ENCODE data around the gene CYSRT1.

CYSRT1 gene

GRCh38 chr9:137183980-137184595 lies 40.9 kb upstream of the CYSRT1 start:
- Histone ChIP-seq H3K27me3 (ENCODE audit: control insufficient read depth, insufficient read depth, low read length) (no peaks in the 10 kb centered on the region), H3K9me3 (ENCODE audit: control insufficient read depth, insufficient read depth, low read length) (no peaks in the 10 kb centered on the region), H3K4me3 (ENCODE audit: low read length) (no peak overlapping the region), H3K36me3 (ENCODE audit: control insufficient read depth, insufficient read depth, low read length) (peaks cover 31% of the 10 kb centered on the region), H3K4me1 (ENCODE audit: control insufficient read depth, insufficient read depth, low read length) (no peaks in the 10 kb centered on the region; the same call in 1 of the 2 replicates), H3K27ac (ENCODE audit: low read length) (no peak overlapping the region)
- DNase-seq (ENCODE audit: low read depth, low spot score) = no peak
- no CpG with 5 or more reads among the region's 27 CpGs for whole genome bisulfite sequencing (ENCODE audit: insufficient coverage, insufficient read length)

GRCh38 chr9:137184881-137185660 lies 39.9 kb upstream of the CYSRT1 start:
- WGBS (ENCODE audit: insufficient coverage, insufficient read length) = no CpG with 5 or more reads among the region's 48 CpGs
- no peaks in the 10 kb centered on the region for H3K9me3 ChIP-seq (ENCODE audit: control insufficient read depth, insufficient read depth, low read length)
- no peak overlapping the region for H3K27ac ChIP-seq (ENCODE audit: low read length)
- H3K27me3 ChIP-seq (ENCODE audit: control insufficient read depth, insufficient read depth, low read length) = no peaks in the 10 kb centered on the region
- no peak for DNase-seq (ENCODE audit: low read depth, low spot score)
- peaks cover 31% of the 10 kb centered on the region for H3K36me3 ChIP-seq (ENCODE audit: control insufficient read depth, insufficient read depth, low read length)
- H3K4me1 ChIP-seq (ENCODE audit: control insufficient read depth, insufficient read depth, low read length) = peaks cover 6% of the 10 kb centered on the region; the same call in 1 of the 2 replicates
- no peak overlapping the region for H3K4me3 ChIP-seq (ENCODE audit: low read length)

GRCh38 chr9:137185921-137186320 lies 39.1 kb upstream of the CYSRT1 start:
- H3K27ac ChIP-seq (ENCODE audit: low read length) = no peak overlapping the region
- peaks cover 6% of the 10 kb centered on the region; the same call in 1 of the 2 replicates for H3K4me1 ChIP-seq (ENCODE audit: control insufficient read depth, insufficient read depth, low read length)
- no peak for DNase-seq (ENCODE audit: low read depth, low spot score)
- peaks cover 26% of the 10 kb centered on the region for H3K36me3 ChIP-seq (ENCODE audit: control insufficient read depth, insufficient read depth, low read length)
- H3K4me3 ChIP-seq (ENCODE audit: low read length) = no peak overlapping the region
- no peaks in the 10 kb centered on the region for H3K9me3 ChIP-seq (ENCODE audit: control insufficient read depth, insufficient read depth, low read length)
- H3K27me3 ChIP-seq (ENCODE audit: control insufficient read depth, insufficient read depth, low read length) = no peaks in the 10 kb centered on the region
- WGBS (ENCODE audit: insufficient coverage, insufficient read length) = no CpG with 5 or more reads among the region's 19 CpGs

- Histone ChIP-seq H3K4me3 (ENCODE audit: low read length) (no peak overlapping the region), H3K4me1 (ENCODE audit: control insufficient read depth, insufficient read depth, low read length) (peaks cover 6% of the 10 kb centered on the region; the same call in 1 of the 2 replicates), H3K36me3 (ENCODE audit: control insufficient read depth, insufficient read depth, low read length) (peaks cover 23% of the 10 kb centered on the region), H3K9me3 (ENCODE audit: control insufficient read depth, insufficient read depth, low read length) (no peaks in the 10 kb centered on the region), H3K27me3 (ENCODE audit: control insufficient read depth, insufficient read depth, low read length) (no peaks in the 10 kb centered on the region), H3K27ac (ENCODE audit: low read length) (no peak overlapping the region)
- no CpG with 5 or more reads among the region's 6 CpGs for WGBS (ENCODE audit: insufficient coverage, insufficient read length)
- no peak for DNase-seq (ENCODE audit: low read depth, low spot score)
These were observed 38.6 kb upstream of the CYSRT1 start for GRCh38 chr9:137186385-137186784.

DNA sequence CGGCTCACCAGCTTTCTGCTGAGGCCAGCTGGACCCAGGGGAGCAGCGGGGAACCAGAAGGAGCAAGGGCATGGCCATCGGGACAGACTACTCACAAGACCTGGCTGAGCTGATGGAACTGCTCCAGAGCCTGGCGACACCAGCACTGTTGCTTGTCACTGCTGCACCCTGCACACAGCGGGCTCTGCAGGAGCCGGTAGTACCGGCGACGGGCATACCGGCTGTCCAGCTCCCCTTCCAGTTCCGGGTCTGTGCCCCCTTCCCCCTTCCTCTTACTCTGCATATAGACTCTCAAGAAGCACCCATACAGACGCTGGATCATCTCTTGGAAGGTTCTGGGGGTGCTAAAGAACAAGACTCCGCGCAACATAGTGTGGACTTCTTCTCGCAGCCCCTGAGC lies 37.6 kb upstream of the CYSRT1 start:
- Histone ChIP-seq H3K36me3 (ENCODE audit: control insufficient read depth, insufficient read depth, low read length) (peaks cover 22% of the 10 kb centered on the region), H3K27ac (ENCODE audit: low read length) (no peak overlapping the region), H3K4me3 (ENCODE audit: low read length) (peak overlapping the region; percentile 95; the same call in 1 of the 2 replicates), H3K9me3 (ENCODE audit: control insufficient read depth, insufficient read depth, low read length) (no peaks in the 10 kb centered on the region), H3K4me1 (ENCODE audit: control insufficient read depth, insufficient read depth, low read length) (peaks cover 6% of the 10 kb centered on the region; the same call in 1 of the 2 replicates), H3K27me3 (ENCODE audit: control insufficient read depth, insufficient read depth, low read length) (no peaks in the 10 kb centered on the region)
- no CpG with 5 or more reads among the region's 15 CpGs for WGBS (ENCODE audit: insufficient coverage, insufficient read length)
- DNase-seq (ENCODE audit: low read depth, low spot score) = no peak

DNA sequence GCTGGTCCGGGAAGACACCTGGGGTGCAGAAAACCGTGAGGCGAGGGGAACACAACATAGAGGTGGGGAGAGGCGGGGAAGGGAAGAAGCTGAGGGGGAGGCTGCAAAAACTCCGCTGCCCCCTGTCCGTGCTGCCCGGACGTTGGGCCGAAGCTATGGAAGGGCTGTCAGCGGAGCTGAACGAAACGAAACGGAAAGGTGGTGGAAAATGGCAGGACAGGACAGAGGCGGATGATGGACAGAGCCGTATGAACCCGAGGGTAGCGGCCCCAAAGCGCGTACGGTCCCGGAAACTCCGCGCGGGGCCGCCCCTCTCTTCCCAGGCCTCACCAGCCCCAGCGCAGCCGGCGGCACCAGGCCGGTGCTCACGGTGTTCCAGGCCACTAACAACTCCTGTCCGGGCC lies 36.9 kb upstream of the CYSRT1 start:
- DNase-seq (ENCODE audit: low read depth, low spot score) = no peak
- H3K4me3 ChIP-seq (ENCODE audit: low read length) = peak overlapping the region; percentile 95
- no peaks in the 10 kb centered on the region for H3K9me3 ChIP-seq (ENCODE audit: control insufficient read depth, insufficient read depth, low read length)
- H3K4me1 ChIP-seq (ENCODE audit: control insufficient read depth, insufficient read depth, low read length) = peaks cover 6% of the 10 kb centered on the region; the same call in 1 of the 2 replicates
- H3K27ac ChIP-seq (ENCODE audit: low read length) = no peak overlapping the region
- peaks cover 16% of the 10 kb centered on the region for H3K36me3 ChIP-seq (ENCODE audit: control insufficient read depth, insufficient read depth, low read length)
- H3K27me3 ChIP-seq (ENCODE audit: control insufficient read depth, insufficient read depth, low read length) = no peaks in the 10 kb centered on the region
- no CpG with 5 or more reads among the region's 31 CpGs for WGBS (ENCODE audit: insufficient coverage, insufficient read length)

DNA sequence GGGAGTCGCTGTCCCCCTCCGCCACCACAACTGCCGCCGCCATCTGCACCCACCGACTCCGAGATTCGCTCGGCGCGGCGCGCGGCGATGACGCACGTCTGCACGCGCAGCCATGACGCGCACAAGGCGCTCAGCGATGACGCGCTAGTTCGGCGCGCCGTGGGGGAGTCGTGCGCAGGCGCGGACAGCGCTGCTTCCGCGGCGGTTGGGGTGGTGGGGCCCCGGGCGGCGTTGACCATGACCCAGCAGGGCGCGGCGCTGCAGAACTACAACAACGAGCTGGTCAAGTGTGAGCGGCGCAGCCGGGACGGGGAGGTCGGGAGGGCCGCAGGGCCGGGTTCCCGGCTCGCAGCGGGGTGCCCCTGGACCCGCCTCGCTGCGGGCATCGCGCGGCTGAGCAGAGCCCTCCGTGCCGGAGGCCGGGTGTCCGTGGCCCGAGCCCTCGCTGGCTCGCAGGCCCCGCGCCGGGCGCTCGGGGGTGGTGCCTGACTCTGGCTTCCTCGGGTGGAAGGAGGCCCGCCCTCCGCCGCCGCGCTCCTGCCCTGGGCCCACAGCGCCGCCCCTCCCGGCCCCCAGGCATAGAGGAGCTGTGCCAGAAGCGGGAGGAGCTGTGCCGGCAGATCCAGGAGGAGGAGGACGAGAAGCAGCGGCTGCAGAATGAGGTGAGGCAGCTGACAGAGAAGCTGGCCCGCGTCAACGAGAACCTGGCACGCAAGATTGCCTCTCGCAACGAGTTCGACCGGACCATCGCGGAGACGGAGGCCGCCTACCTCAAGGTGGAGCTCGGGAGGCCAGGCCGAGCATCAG lies 36.3 kb upstream of the CYSRT1 start, which contains the start of the genes ANAPC2 and SSNA1:
ANAPC2 (minus strand) TSS at position 71 of the 807 bp plus-strand sequence; CDS start at position 43, 28 bp downstream.
SSNA1 (plus strand) TSS at position 187 of the 807 bp plus-strand sequence; CDS start at position 238, 51 bp downstream.
- no peaks in the 10 kb centered on the region for H3K27me3 ChIP-seq (ENCODE audit: control insufficient read depth, insufficient read depth, low read length)
- no peak within 1 kb of the TSS for H3K27ac ChIP-seq (ENCODE audit: low read length)
- DNase-seq (ENCODE audit: low read depth, low spot score) = peak; percentile 85
- H3K36me3 ChIP-seq (ENCODE audit: control insufficient read depth, insufficient read depth, low read length) = peaks cover 11% of the 10 kb centered on the region
- peaks cover 6% of the 10 kb centered on the region; the same call in 1 of the 2 replicates for H3K4me1 ChIP-seq (ENCODE audit: control insufficient read depth, insufficient read depth, low read length)
- no peaks in the 10 kb centered on the region for H3K9me3 ChIP-seq (ENCODE audit: control insufficient read depth, insufficient read depth, low read length)
- WGBS (ENCODE audit: insufficient coverage, insufficient read length) = no CpG with 5 or more reads among the region's 98 CpGs
- H3K4me3 ChIP-seq (ENCODE audit: low read length) = peak within 1 kb of the TSS; percentile 95

- DNase-seq (ENCODE audit: low read depth, low spot score) = no peak
- no peaks in the 10 kb centered on the region for H3K27me3 ChIP-seq (ENCODE audit: control insufficient read depth, insufficient read depth, low read length)
- H3K4me3 ChIP-seq (ENCODE audit: low read length) = peak overlapping the region; percentile 95; the same call in 1 of the 2 replicates
- no peak overlapping the region for H3K27ac ChIP-seq (ENCODE audit: low read length)
- peaks cover 9% of the 10 kb centered on the region; the same call in 1 of the 2 replicates for H3K36me3 ChIP-seq (ENCODE audit: control insufficient read depth, insufficient read depth, low read length)
- no peaks in the 10 kb centered on the region for H3K9me3 ChIP-seq (ENCODE audit: control insufficient read depth, insufficient read depth, low read length)
- H3K4me1 ChIP-seq (ENCODE audit: control insufficient read depth, insufficient read depth, low read length) = peaks cover 6% of the 10 kb centered on the region
- WGBS (ENCODE audit: insufficient coverage, insufficient read length) = no CpG with 5 or more reads among the region's 23 CpGs
These were observed 35.4 kb upstream of the CYSRT1 start for GRCh38 chr9:137189297-137190295.

GRCh38 chr9:137190315-137190856 lies 34.6 kb upstream of the CYSRT1 start:
- no CpG with 5 or more reads among the region's 9 CpGs for WGBS (ENCODE audit: insufficient coverage, insufficient read length)
- Histone ChIP-seq H3K4me1 (ENCODE audit: control insufficient read depth, insufficient read depth, low read length) (peaks cover 7% of the 10 kb centered on the region), H3K27ac (ENCODE audit: low read length) (no peak overlapping the region), H3K36me3 (ENCODE audit: control insufficient read depth, insufficient read depth, low read length) (0 out of 2 replicates have a peak, but pooled peaks cover 3% of the 10 kb centered on the region), H3K4me3 (ENCODE audit: low read length) (no peak overlapping the region), H3K27me3 (ENCODE audit: control insufficient read depth, insufficient read depth, low read length) (no peaks in the 10 kb centered on the region), H3K9me3 (ENCODE audit: control insufficient read depth, insufficient read depth, low read length) (no peaks in the 10 kb centered on the region)
- DNase-seq (ENCODE audit: low read depth, low spot score) = no peak

Measured in iPS DF 6.9 (cell line).